Hepatocyte (in vitro differentiated cells): ENCODE data around the gene DISP2. TPM values are rescaled to one million over a fixed set of nuclear protein-coding genes. Genes with fewer than 3 reads are reported as not detected.

Source experiments
- DNase-seq: peaks from one replicate; pipeline ENCODE4 v3.0.0-alpha.2; 2016; ENCODE audit warnings: low spot score
- H2AFZ ChIP-seq: fragments of 200-600 bp; sonication (generic); 2 replicates; pipeline ENCODE4 v1.6.0; 2016; ENCODE audit warnings: antibody characterized with exemption, mild to moderate bottlenecking
- H3K27ac ChIP-seq: fragments of 200-600 bp; sonication (generic); 2 replicates; pipeline ENCODE4 v1.5.1; 2016; ENCODE audit warnings: mild to moderate bottlenecking
- H3K27me3 ChIP-seq: fragments of 200-600 bp; sonication (generic); 2 replicates; pipeline ENCODE4 v1.6.1; 2016
- H3K36me3 ChIP-seq: fragments of 200-600 bp; sonication (generic); replicated peaks from 2 replicates; pipeline ENCODE4 v1.5.1; 2016; ENCODE audit warnings: low read depth; ENCODE audit not compliant: insufficient read depth
- H3K4me1 ChIP-seq: fragments of 200-600 bp; sonication (generic); 2 replicates; pipeline ENCODE4 v1.5.1; 2016; ENCODE audit warnings: mild to moderate bottlenecking, moderate library complexity; ENCODE audit not compliant: insufficient read depth
- H3K4me2 ChIP-seq: fragments of 200-600 bp; sonication (generic); 2 replicates; pipeline ENCODE4 v1.6.0; 2016
- H3K4me3 ChIP-seq: fragments of 200-600 bp; sonication (generic); 2 replicates; pipeline ENCODE4 v1.5.1; 2016; ENCODE audit warnings: mild to moderate bottlenecking
- H3K79me2 ChIP-seq: fragments of 200-600 bp; sonication (generic); 2 replicates; pipeline ENCODE4 v1.6.0; 2017; ENCODE audit warnings: mild to moderate bottlenecking
- H3K9me2 ChIP-seq: fragments of 200-600 bp; sonication (generic); replicated peaks from 2 replicates; pipeline ENCODE4 v1.6.0; 2017; ENCODE audit warnings: mild to moderate bottlenecking; ENCODE audit not compliant: insufficient read depth
- H3K9me3 ChIP-seq: fragments of 200-600 bp; sonication (generic); 2 replicates; pipeline ENCODE4 v1.5.1; 2016; ENCODE audit warnings: low read depth, mild to moderate bottlenecking
- H4K20me1 ChIP-seq: fragments of 200-600 bp; sonication (generic); 2 replicates; pipeline ENCODE4 v1.6.0; 2016; ENCODE audit warnings: mild to moderate bottlenecking; ENCODE audit not compliant: insufficient read depth, poor library complexity, severe bottlenecking
- CTCF ChIP-seq: fragments of 200-600 bp; sonication (generic); IDR thresholded peaks from 2 replicates; pipeline ENCODE4 v1.5.1; 2016; ENCODE audit warnings: antibody characterized with exemption, mild to moderate bottlenecking; ENCODE audit not compliant: poor library complexity
- EZH2 ChIP-seq: fragments of 200-600 bp; sonication (generic); IDR thresholded peaks from 2 replicates; pipeline ENCODE4 v1.6.1; 2016; ENCODE audit warnings: antibody characterized with exemption, mild to moderate bottlenecking, borderline replicate concordance
- EZH2phosphoT487 ChIP-seq: fragments of 200-600 bp; sonication (generic); IDR thresholded peaks from one replicate; pipeline ENCODE4 v1.6.1; 2018; ENCODE audit warnings: antibody characterized with exemption, mild to moderate bottlenecking, low read depth, moderate library complexity; ENCODE audit not compliant: unreplicated experiment, severe bottlenecking
- WGBS: methylation state at CpG from one replicate; pipeline ENCODE4 v1.1.6; 2016; ENCODE audit warnings: low lambda C conversion rate; ENCODE audit errors: missing lambda C conversion rate; 5-methylcytosine and 5-hydroxymethylcytosine counted together
- polyA plus RNA-seq: library from polyadenylated mRNA; unstranded; fragments of >200 nt; fragmentation: Nextera tagmentation; extraction: Ambion mirVana; gene quantifications from 2 replicates; pipeline ENCODE4 v1.2.1, GENCODE V29; 2016
- total RNA-seq: library from RNA; depleted of rRNA; stranded (reverse); fragments of >200 nt; gene quantifications from 2 replicates; pipeline ENCODE4 v1.2.3, GENCODE V29; 2014

The DISP2 gene
- total and polyA plus RNA-seq, 2 experiments from 2014 or later = 0.93 to 1.0 TPM

DNA sequence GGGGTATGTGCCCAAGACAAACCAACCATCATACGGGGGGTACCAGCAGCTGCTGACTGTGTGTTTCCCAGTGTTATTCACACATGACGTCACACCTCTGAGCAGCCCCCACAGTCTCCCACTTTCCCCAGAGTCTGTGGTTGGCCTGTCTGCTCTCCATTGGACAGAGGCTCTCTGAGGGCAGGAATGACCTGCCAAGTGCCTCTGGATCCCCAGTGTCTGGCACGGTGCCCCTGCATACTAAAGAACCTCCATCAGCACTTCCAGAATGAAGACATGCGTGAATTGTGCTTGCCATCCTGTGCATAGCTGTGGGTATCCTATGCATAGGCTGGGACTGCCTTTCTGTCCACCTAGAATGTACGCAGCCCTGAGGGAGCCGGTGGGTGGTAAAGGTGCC is 13.8 kb upstream of the DISP2 start:
- Histone ChIP-seq H3K9me3 (no peaks in the 10 kb centered on the region), H3K4me3 (no peak overlapping the region), H3K27ac (no peak overlapping the region), H3K79me2 (no peaks in the 10 kb centered on the region), H2AFZ (no peak overlapping the region), H3K4me1 (peaks cover 70% of the 10 kb centered on the region), H3K27me3 (no peaks in the 10 kb centered on the region), H3K4me2 (no peak overlapping the region), H3K9me2 (no peaks in the 10 kb centered on the region), H4K20me1 (no peaks in the 10 kb centered on the region), H3K36me3 (no peaks in the 10 kb centered on the region)
- no peak for DNase-seq
- TF ChIP-seq CTCF (no peak), EZH2phosphoT487 (no peak), EZH2 (no peak)
- 62% methylated on average over 6 of the region's 6 CpGs for WGBS

GRCh38 chr15:40344631-40345120 is 13.3 kb upstream of the DISP2 start:
- DNase-seq = peak; percentile 76
- Histone ChIP-seq H3K79me2 (no peaks in the 10 kb centered on the region), H3K9me2 (no peaks in the 10 kb centered on the region), H2AFZ (no peak overlapping the region), H3K36me3 (no peaks in the 10 kb centered on the region), H4K20me1 (no peaks in the 10 kb centered on the region), H3K9me3 (no peaks in the 10 kb centered on the region), H3K27ac (peak overlapping the region; percentile 22), H3K4me2 (no peak overlapping the region), H3K27me3 (no peaks in the 10 kb centered on the region), H3K4me3 (no peak overlapping the region), H3K4me1 (peaks cover 66% of the 10 kb centered on the region)
- TF ChIP-seq EZH2phosphoT487 (no peak), EZH2 (no peak), CTCF (peak; percentile 61)
- WGBS = 58% methylated on average over 15 of the region's 15 CpGs

DNA sequence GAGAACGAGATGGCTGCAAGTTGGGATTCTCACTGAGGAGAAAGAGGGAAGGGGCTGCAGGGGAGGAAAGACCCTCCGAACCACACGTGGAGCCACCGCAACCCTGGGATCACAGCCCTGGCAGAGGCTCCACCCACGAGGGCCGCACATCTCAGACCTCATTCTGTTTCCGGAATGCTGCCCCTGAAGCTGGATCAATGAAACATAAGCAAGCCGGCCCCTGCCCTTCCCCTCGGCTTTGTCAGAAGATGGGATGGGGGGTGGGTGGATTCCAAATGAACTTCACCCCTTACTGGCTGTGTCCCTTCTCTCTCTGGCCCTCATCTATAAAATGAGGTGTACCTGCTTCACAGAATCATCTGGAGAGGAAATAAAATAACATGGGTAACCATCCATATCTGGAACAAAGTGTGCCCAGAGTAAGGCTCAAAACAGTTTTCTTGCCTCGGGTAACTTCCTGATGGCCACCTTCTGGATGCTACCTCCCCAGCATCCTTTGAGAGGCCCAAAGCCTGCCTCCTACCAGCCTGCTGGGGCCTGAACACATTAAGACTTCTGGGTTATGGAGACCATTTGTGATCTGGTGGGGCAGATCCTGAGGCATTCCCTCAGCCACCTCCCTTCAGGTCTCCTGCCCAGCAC is 12.7 kb upstream of the DISP2 start:
- WGBS = 80% methylated on average over 10 of the region's 10 CpGs
- H3K4me2 ChIP-seq = no peak overlapping the region
- H3K4me3 ChIP-seq = no peak overlapping the region
- H3K79me2 ChIP-seq = no peaks in the 10 kb centered on the region
- no peak for DNase-seq
- no peaks in the 10 kb centered on the region for H3K9me3 ChIP-seq
- H3K4me1 ChIP-seq = peaks cover 64% of the 10 kb centered on the region
- no peaks in the 10 kb centered on the region for H3K27me3 ChIP-seq
- H3K9me2 ChIP-seq = no peaks in the 10 kb centered on the region
- no peaks in the 10 kb centered on the region for H4K20me1 ChIP-seq
- no peaks in the 10 kb centered on the region for H3K36me3 ChIP-seq
- TF ChIP-seq EZH2phosphoT487 (no peak), EZH2 (no peak), CTCF (no peak)
- peak overlapping the region; percentile 90 for H3K27ac ChIP-seq
- H2AFZ ChIP-seq = no peak overlapping the region
